GM19239 (cell line): ENCODE measurements around the gene DRP2.
A peak's percentile ranks its signal among the peaks of the same experiment; 100 is the strongest.
"Not testable (repeated sequence)": the region's sequence is repeated elsewhere in the genome, so short reads cannot be mapped to it uniquely, and the experiment has no call there.

Experiments
- DNase-seq: peaks from one replicate; pipeline ENCODE4 v3.0.0; 2011; ENCODE audit warnings: low spot score; ENCODE audit not compliant: insufficient read length
- FAIRE-seq: peaks from 2 replicates; lab custom pipeline; 2011; peaks lifted over from hg19 to GRCh38; lab: Jason Lieb, UNC

DRP2 gene

DNA sequence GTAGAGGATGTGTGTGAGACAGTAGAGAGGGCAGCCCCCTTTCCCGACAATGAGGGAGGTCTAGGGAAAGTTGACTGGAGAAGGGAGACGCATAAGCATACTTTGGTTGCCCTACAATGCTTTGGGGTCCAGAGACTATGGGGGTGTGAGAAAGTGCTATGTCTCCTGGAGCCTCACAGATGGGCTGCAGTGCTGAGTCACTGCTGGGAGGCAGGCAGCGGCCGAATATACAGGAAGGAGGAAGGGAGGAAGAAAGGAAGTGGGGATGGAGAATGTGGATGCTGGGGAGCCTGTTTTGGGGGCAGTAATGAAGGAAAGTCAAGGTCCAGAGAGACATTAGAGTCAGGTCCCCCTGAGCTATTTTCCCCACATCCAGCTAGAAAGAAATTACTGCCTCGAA is 12.7 kb downstream of the DRP2 start:
- FAIRE-seq: no peak
- DNase-seq: no peak

GRCh38 chrX:101237041-101237440 is 17.5 kb downstream of the DRP2 start:
- DNase-seq (no peak), FAIRE-seq (no peak)

DNA sequence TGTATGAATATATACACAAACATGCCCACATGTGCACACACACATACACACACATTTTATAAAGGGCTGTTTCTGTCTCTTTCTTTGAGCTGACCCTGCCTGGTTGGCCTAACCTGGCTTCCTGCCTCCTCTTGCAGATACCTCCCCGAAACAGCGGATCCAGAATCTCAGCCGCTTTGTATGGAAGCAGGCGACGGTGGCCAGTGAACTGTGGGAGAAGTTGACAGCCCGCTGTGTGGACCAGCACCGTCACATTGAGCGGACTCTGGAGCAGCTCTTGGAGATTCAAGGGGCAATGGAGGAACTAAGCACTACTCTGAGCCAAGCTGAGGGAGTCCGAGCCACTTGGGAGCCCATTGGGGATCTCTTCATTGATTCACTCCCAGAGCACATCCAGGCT is 21.9 kb downstream of the DRP2 start:
- FAIRE-seq: no peak
- no peak for DNase-seq

DNA sequence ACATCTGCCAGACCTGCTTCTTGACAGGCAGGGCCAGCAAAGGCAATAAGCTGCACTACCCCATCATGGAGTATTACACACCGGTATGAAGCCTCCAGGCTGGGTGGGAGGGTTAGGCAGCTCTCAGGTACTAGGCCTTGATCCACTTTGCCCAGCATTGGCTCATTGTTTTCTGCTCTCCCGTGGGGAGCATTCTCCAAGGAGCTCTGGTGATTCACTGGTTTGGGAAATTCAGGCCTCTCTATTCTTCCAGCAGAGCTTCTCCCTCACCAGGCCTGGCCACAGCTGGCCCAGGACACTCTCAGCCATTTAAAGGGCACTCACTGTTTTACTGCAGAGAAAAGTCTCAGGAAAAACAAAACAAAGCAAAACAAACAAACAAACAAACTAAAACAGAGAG is 33.0 kb downstream of the DRP2 start:
- DNase-seq (no peak), FAIRE-seq (no peak)

GRCh38 chrX:101257448-101258258 is 38.1 kb downstream of the DRP2 start:
- no peak for FAIRE-seq
- DNase-seq: no peak

DNA sequence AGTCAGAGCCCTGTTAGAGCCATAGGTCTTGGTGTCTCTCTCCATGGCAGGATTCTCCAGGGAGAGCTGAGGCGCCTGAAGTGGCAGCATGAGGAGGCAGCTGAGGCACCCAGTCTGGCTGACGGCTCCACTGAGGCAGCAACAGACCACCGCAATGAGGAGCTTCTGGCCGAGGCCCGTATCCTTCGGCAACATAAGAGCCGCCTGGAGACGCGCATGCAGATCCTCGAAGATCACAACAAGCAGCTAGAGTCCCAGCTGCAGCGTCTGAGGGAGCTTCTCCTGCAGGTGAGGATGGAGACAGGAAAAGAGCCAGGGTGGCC is 38.6 kb downstream of the DRP2 start:
- DNase-seq (no peak), FAIRE-seq (no peak)

GRCh38 chrX:101260435-101260834 is 40.8 kb downstream of the DRP2 start:
- no peak for DNase-seq

GRCh38 chrX:101262590-101262989 is 43.0 kb downstream of the DRP2 start:
- FAIRE-seq (no peak), DNase-seq (no peak)

More at GRCh38 chrX:101260435-101260834, 40.8 kb downstream of the DRP2 start:
- no peak for FAIRE-seq

- FAIRE-seq (no peak), DNase-seq (no peak)
Observed at GRCh38 chrX:101263766-101264165, 44.2 kb downstream of the DRP2 start.

- DNase-seq (no peak), FAIRE-seq (no peak)
Observed at GRCh38 chrX:101265869-101266428, 46.4 kb downstream of the DRP2 start.

DNA sequence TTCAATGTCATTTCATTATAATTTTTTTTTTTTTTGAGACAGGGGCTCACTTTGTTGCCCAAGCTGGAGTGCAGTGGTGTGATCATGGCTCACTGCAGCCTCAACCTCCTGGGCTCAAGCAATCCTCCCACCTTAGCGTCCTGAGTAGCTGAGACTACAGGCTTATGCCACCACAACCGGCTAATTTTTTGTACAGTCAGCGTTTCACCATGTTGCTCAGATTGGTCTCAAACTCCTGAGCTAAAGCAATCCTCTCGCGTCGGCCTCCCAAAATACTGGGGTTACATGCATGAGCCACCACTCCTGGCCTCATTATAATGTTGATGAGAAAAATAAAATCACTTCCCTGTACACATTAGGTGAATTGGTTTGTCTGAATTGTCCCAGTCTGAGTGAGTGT is 54.6 kb downstream of the DRP2 start:
- FAIRE-seq (no peak), DNase-seq (no peak)

GRCh38 chrX:101276238-101276637 is 56.7 kb downstream of the DRP2 start:
- DNase-seq (no peak), FAIRE-seq (no peak)

- FAIRE-seq (peak; percentile 88), DNase-seq (peak; percentile 4)
Observed at GRCh38 chrX:101287402-101287801, 67.8 kb downstream of the DRP2 start.

DNA sequence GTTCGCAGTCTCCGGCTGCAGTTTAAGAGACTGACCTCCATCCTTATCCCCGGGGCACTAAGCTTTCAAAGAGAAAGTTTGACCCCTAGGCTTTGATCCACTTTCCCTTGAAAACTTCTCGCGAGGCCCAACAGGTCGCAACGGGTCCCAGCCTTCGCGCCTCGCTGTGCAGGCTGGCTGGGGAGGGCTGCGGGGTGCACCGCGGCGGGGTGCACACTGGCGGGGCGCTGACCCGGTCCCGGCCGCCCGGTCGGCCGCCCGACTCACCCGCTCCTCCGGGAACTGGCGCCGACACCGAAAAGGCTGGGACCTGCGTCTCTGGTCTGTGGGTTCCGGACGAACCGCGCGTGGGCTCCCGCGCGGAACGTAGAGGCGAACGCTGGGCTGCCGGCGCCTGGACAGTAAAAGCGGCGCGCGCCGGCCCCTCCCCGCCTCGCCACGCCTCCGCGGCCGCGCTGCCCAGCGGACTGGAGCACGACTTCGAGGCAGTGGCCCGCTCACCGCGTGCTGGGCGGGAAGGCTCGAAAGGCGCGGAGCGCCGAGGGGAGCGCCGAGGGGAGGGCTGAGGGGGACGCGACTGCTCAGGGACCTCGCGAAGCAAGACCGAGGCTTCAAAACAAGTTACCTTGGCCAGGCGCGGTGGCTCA is 71.5 kb downstream of the DRP2 start, which contains the start of gene TAF7L:
Gene TAF7L, minus strand, starts transcription at position 378 of the 647 bp plus-strand sequence. CDS start 3,791 bp downstream, outside the sequence.
- FAIRE-seq (no peak), DNase-seq (no peak)

DNA sequence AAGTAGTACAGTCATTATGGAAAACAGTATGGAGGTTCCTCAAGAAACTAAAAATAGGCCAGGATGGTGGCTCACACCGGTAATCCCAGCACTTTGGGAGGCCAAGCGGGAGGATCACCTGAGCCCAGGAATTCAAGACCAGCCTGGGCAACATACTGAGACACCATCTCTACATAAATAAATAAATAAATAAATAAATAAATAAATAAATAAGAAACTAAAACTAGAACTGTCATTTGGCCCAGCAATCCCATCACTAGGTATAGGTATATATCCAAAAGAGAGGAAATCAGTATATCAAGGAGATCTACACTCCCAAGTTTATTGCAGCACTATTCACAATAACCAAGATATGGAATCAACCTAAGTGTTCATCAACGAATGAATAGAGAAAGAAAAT is 76.0 kb downstream of the DRP2 start:
- not testable (repeated sequence) for DNase-seq, FAIRE-seq

- DNase-seq: no peak
- no peak for FAIRE-seq
Observed at GRCh38 chrX:101303790-101304189, 84.2 kb downstream of the DRP2 start.
